KG1 (cell line): ENCODE data around the gene NOX5.

Experiments used
- DNase-seq: peaks from one replicate; lab custom pipeline; 2025; lab: John Stamatoyannopoulos, UW

NOX5 gene

DNA sequence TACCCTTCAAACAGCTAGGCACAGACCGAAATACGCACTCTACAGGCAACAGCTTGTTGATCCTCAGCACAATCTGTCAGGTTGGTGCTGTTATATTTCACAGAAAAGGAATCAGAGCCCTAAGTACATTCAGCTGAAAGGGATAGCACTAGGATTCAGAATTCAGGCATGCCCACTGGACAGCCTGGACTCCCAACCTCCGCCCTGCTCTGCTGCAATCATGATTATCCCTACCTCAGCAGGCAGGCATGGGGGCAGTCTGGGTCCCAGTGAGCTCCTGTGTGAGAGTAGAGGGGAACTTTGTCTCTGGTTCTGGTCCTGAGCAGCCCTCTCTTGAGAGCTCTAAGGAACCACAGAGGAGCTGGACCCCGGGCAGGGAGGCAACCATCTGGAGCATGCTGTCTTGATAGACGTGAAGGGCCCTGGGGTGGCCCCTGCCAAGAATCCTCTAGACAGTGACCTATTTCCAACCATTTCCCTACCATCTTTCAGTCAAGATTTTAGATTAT, 23.4 kb upstream of the NOX5 start:
- DNase-seq, result no peak

DNA sequence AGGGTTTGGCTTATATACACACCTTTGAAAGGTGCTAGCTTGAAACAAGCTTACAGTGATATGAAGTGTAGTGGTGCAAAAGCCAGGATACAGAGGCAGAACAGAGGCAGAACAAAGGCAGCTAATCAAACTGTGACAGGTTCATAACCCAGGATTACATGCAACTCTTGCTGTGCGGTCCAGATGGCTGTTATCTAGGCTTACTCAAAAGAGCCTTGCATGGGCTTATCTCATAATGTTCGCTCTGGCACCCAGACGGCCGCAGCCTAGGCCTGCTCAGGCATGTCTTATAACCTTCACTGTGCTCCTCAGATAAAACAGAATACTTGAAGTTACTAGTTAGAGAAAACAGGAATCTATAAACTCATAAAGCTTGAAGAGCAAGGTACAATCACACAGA, 22.8 kb upstream of the NOX5 start:
- no peak for DNase-seq

DNA sequence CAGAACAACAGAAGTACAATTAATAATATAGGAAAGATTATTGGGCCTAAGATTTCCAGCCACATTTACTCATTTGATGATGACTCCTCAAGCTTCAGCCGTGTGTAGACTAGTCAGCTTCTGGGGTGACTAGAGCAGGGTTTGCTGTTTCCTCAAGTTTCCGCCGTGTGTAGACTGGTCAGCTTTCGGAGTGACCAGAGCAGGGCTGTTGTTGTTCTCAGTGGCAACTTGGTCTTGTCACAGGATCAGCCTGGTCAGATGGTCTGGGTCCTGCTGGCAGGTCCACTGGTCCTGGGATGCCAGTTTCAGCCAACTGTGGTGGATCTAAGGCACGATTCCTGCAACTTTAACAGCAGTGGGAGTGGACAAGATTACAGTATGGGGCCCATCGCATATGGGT, 21.8 kb upstream of the NOX5 start:
- DNase-seq, result no peak

DNA sequence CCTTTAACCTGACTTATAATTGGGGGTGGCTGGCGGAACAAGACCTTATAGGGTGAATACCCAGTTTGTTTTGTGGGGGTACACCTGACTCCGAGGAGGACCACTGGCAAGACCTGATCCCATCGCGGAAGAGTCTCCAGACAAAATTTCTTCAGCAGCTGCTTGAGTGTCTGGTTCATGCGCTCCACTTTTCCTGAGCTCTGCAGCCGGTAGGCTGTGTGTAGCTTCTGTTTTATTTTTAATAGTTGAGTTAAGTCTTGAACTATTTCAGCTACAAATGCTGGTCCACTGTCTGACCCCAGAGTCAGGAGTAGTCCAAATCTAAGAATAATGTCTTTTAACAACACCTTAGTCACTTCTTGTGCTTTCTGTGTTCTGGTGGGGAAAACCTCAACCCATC, 21.2 kb upstream of the NOX5 start:
- DNase-seq, result no peak

DNA sequence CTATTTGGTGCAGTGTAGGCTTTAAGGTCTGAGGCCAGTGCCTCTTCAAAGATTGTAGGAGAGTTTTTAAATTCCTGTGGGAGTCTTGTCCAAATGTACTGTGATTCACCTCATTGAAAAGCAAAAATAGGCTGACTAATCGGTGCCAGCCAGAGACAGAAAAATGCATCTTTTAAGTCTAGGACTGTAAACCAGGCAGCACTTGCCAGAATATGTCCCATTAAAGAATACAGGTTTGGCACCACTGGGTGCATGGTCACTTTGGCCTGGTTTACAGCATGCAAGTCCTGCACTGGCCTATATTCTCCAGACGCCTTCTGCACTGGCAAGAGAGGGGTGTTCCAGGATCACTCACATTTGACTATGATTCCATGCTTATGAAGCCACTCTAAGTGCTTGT, 20.3 kb upstream of the NOX5 start:
- DNase-seq, result no peak

DNA sequence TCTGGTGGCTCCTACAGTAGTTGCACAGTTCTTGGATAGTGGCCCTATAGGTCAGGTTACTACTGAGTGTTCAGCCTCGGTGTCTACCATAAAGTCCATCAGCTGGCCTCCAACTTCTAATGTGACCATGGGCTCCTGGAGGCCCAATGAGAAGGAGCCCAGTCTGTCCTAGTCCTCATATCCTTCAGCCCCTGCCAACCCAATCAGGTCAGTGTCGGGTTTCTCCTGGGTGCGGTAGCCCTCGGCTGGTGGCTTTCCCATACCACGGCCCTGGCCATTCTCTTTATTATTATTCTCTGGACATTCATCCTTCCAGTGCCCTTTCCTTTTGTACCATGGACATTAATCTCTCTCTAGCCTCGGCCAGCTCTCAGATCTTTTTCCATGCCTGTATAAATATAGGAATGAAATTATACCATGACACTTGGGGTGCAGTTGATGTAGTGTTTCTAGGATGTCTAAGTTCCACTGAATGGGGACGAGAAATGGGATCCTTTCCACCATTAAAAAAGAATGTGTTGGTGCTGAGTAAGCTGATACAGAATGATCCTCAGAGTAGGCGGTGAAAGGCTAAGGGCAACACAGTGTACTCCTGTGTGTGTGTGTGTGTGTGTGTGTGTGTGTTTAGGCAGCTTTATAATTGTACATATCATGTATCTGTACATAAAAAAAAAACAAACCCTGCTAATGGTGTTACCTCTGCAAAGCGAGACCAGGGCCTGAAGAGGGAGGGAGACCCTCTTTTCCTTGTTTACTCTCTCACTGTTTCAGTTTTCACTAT, 19.3 kb upstream of the NOX5 start:
- no peak for DNase-seq

DNA sequence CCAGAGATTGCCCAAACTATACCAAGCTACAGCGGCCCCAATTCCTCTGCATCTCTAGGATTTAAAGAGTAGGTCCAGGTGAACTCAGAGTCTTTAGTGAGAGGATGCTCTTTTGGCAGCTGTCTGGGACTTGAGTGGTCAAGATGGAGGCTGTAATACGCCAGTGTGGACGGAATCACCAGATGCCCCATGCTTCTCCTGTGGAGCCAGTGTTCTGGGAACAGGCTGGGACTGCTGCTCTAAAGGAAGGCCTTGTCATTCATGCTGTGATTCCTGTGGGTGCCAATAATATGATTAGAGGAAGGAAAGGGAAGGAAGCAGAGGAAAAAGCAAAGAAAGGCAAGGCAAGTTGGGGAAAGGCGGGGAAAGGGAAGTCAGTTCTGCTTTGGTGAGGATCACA, 17.4 kb upstream of the NOX5 start:
- DNase-seq, result no peak

DNA sequence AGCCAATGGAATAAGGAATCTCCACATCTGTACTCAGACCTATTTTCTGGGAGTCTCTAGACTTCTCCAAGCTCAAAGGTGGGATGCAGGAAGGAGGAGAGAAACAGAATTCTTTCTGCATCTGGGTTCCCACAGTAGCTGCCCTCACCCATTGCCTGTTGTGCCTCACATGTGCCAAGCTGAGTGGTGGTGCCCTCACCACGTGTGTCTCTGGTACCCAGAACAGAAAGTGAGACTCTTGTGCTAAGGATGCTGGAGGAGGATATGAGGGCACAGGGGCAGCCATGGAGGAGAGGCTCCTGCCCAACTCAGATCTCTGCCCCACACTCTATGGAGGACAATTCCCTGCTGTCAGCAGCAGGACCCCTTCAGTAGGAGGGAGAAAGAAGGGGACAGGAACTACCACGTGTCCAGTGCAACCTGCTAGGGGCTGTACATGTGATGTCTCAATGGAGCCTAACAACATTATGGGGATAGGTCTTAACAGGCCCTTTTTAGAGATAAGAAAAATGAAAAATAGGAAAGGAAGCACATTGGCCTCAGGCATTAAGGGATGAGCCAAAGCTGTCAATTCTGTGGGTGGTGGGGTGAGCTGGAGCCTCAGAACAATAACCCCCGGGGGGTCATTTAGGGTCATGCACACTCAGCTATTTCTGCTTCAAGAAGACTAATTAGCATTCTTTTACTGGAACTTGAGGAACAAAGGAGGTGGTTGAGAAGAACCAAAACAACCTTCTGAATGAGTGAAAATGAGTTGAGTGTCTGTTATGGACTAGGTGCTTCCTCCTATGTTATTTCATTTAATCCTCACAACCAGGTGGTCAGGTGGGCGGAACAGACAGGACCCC, 16.3 kb upstream of the NOX5 start:
- DNase-seq, result no peak

DNA sequence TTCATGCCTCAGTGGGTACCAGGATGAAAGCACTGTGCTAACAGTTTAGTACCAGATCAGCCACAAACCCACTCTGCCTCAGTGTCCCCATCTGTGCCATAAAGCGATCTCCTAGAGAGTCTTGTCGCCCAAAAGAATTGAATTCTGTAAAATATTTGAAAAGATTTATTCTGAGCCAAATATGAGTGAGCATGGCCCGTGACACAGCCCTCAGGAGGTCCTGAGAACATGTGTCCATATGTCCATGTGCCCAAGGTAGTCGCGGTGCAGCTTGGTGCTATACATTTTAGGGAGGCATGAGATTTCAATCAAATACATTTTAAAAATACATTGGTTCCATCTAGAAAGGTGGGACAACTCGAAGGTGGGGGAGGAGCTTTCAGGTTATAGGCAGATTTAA, 15.4 kb upstream of the NOX5 start:
- no peak for DNase-seq

DNA sequence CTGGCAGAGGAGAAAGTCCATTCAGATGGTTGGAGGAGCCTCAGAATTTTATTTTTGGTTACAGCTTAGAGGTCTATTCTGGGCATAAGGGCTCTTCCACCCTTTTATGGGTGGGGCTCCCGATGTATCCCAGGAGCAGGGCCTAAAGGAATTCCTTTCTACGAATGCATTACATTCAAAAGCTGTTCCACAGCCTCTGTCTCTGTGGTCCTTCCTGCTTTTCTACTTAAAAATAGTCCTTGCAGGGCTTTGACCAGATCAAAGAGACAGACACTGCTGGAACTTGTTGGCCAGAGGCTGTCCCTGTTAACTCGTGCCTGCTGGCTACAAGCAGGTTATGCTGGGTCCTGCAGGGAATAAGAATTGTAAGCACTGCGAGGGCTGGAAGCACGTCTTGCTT, 14.4 kb upstream of the NOX5 start:
- DNase-seq, result no peak

DNA sequence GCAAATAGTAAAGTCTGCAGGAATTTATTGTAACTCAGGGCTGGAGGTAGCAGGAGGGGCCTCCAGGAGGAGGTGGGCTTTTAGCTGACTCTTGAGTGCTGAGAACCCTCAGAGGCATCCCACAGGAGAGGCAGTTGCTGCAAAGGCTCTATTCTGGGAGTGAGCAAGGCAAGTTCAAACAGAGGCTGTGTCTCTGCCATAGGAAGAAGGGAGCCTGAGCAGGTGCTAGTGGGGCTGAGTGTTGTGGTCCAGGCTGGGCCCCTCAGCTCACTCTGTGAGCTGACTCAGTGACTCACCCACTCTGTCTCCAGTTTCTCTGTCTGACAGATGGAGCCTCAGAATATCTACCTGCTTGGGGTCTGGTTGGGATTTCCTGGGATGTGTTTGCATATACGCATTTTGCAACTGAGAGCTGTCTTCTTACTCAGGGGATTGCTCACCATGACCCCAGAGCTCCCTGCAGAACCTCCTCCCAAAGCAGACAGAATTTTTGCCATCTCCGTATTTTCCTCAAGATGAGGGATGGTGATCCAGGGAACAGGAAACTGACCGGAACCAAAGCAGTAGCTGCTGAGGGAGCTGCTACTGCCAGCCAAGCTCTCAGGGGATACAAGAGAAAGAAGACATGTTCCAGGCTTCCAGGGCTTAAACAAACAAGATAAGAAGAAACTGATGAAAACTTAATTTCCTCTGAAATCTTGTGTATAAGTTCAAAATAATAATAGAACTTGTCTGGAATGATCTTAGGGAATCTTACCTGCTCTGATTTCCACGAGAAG, 13.6 kb upstream of the NOX5 start:
- no peak for DNase-seq

DNA sequence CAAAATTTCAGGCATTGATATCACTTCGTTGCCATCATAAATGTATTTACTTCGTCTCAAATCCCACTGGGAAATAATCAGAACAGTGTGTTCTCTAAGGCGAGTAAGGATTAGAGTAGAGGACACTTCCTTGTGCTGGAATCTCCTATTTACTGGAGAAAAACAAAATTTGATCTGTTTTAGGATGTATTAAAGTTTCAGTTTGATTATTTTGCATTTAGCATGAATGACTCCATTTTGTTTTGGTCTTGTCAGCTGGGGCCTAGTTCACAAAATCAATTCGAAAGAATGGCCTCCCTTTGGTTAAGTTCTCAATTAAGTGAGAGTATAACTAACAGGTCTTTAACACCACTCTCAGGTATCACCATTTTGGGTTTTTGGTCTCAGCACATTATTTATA, 11.7 kb upstream of the NOX5 start:
- no peak for DNase-seq

DNA sequence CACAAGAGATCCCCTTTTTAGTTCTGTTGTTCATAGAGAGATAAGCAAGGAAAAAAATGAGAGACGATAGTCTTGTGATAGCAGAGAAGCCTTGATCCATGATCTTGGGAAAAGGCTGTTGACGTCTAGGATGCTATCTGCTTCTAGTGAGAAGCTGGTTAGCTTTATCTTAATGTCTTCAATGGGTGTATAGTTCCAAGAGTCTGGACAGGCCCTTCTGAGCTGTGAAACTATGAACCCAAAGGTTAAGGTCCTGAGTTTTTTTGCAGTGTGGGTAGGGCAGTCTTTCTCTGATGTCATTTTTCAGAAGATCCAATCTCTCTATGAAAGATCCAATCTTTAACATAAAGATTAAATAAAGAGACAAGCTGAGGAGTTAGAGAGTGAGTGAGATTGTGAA, 10.5 kb upstream of the NOX5 start:
- no peak for DNase-seq

DNA sequence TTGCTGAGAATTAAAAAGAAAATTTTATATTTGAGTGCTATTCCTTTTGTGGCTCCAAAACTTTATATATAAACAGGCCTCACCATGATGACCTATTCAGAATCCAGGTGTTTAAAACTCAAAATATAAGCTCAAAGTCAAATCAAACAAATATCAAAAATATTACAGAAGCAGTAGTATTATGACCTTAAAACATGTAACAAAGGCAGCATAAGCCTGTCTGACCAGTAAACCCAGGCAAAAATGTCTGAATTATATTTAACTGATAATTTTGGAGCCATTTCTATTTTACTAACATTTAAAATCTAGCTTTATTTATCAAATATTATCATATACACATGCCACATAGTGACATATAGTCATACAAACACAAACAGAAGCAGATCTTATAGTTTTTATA, 6.4 kb upstream of the NOX5 start:
- no peak for DNase-seq

DNA sequence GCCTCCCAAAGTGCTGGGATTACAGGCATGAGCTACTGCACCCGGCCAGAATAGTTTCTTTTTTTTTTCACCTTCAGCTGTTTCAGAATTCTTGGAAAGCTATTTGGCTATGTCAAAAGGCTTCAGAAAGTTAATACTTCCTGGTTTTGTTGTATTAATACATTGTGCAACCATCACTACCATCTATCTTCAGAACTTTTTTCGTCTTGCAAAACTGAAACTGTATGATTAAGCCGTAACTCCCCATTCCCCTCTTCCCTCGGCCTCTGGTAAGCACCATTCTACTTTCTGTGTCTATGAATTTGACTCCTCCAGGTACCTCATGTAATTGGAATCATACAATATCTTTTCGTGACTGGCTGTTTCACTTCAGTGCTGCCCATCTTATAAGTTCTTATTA, 5.2 kb upstream of the NOX5 start:
- no peak for DNase-seq

DNA sequence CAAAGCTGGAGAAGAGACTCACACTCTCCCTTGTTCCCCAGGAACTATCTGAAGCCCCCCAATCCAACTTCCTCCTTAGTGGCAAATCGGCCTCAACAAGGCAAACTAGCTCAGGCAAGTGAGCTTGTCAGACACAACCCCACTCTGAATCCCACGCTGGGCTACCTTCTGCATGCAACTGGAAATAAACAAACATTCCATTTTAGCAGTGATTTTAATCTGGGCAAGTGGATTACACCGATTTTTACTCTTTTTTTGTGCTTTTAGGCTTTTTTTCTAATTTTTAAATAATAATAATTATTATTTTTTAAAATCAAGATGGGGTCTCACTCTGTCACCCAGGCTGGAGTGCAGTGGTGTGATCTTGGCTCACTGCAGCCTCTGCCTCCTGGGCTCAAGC, 2.9 kb upstream of the NOX5 start:
- no peak for DNase-seq

DNA sequence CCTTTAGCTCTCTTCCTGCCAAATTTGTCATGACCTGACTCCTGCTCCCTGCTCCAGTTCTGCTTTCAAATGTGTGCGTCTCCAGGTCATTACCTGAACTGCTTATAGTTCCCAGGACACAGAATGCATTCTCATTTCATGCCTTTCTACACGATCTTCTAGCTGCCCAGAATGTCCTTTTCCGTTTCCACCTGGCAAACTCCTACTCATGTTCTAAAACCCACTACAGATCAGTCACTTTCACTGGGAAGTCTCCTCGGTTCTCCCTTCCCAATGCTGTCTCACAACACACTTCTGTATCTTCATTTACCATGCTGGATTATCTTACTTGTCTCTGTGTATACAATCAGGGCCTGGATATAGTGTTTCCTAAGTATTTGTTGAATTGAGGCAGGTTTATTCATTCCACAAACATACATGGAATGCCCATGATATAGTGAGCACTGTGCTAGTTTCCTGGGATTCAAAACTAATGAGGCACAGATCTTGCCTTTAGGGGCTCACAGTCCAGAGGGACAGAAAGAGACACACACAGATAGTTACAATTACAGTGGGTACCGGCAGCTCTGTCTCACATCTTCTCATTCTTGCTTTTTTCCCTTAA, 1.6 kb upstream of the NOX5 start:
- DNase-seq, result no peak

DNA sequence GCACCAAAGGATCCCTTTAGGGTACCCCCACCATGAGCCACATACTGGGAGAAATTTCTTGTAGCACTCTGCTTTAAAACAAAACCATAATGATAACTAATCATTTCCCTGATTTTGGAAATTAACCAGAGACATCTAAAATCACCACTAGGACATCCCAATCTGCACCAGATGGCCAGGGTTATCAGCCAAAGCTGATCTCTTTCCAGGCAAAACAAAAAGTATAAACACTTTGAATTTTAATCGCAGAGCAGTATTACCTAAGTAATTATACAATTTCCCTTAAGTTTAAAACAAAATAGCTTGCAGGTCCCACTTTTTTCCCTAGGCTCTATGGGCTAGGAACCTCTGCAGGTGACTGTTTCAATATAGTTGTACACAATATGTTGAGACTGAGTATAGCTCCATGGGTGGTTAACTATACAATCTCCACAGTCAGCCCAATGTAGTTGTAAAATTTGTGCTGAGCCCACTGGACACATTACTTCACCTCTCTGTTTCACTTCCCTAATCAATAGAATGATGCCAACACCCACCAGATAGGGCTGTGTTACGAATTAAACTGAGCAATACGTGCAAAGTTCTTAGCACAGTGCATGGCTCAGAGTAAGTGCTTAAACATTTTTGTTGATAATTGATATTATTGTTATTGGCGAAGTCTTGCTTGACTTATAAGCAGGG, 629 bp upstream of the NOX5 start:
- DNase-seq, result no peak

DNA sequence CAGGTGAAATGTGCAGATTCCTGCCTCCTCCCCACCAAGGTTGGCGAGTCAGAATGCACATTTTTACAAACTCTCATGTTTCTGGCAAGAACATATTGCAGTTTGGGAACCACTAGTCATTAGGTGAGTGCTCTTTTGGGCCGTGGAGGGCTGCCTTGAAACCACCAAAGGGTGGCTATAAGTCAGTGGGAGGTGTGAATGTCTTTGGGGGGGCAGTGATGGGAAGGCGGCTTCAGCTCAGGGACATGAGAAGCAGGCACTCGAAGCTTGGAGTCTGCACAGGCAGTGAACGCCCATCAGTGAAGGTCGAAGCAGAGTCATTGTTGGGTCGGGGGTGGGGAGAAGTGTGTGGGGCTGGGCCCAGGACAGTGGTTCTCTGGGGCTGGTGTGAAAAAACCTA, 1.1 kb downstream of the NOX5 start:
- no peak for DNase-seq

DNA sequence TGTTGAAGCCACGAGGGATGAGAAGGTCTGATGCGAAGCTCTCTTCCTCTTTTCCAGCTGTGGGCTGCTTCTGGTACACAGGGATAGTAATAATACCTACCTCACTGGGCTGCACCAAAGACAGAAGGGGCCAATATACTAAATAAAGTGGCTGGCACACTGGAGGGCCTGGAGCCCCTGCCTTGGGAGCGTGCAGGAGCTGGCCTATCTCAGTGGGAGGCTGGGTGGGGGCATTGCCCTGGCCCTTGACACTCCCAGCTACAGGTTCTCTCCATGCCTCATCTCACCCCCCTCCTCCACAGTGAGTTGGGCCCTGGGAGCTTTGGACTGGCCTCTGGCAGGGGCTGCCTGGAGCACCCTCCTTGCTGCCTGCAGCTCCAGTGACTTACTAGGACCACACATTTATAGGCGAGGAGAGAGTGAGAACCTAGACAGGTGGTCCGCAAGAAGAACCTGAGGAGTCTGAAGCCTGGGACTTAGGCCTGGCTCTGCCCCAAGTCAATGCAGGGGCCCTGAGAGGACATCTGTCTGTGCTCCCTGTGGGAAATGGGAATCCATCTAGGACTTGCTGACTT, 1.6 kb downstream of the NOX5 start:
- no peak for DNase-seq

DNA sequence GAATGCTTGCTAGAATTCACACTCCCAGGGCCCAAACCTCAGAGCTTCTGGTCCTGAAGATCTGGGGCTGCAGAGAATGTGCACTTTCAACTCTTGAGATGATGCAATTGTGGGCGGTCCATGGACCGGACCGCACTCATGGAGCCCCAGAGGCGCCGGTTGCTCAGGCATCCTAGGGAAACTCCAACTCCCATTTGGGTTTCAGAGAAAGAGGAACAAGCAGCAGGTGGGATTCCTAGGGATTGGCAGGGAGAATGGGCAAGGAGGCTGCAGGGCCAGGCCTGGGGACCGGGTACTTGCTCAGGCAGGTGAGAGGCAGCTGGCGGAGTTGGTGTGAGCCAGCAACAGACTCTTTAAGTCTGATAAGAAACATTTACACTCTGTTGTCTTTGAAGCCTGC, 3.5 kb downstream of the NOX5 start:
- DNase-seq, result no peak
